GM19455 (cell line): ENCODE data around the gene CBLC.

Experiments used
- ATAC-seq: cut with Tn5 transposase; IDR thresholded peaks from one replicate; pipeline ENCODE4 v1.9.1; 2021; ENCODE audit not compliant: unreplicated experiment

The CBLC gene

GRCh38 chr19:44745887-44746600 is 31.6 kb upstream of the CBLC start:
- ATAC-seq = no peak

DNA sequence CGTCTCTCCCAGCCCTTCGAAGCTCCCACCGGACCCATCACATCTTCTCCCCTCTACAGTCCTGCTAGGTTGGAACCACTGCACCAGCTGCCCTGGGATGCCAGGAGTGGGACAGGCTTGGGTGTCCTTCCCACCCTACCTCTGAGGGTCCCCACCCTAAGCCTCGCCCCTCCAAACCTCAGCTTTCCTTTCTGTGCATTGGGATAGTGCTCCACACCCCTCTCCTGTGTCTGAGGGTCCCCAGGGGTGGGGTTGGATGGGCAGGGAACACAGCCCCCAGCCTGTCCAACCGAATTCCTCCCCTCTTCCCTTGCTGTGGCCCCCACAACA is 31.1 kb upstream of the CBLC start:
- ATAC-seq = no peak

DNA sequence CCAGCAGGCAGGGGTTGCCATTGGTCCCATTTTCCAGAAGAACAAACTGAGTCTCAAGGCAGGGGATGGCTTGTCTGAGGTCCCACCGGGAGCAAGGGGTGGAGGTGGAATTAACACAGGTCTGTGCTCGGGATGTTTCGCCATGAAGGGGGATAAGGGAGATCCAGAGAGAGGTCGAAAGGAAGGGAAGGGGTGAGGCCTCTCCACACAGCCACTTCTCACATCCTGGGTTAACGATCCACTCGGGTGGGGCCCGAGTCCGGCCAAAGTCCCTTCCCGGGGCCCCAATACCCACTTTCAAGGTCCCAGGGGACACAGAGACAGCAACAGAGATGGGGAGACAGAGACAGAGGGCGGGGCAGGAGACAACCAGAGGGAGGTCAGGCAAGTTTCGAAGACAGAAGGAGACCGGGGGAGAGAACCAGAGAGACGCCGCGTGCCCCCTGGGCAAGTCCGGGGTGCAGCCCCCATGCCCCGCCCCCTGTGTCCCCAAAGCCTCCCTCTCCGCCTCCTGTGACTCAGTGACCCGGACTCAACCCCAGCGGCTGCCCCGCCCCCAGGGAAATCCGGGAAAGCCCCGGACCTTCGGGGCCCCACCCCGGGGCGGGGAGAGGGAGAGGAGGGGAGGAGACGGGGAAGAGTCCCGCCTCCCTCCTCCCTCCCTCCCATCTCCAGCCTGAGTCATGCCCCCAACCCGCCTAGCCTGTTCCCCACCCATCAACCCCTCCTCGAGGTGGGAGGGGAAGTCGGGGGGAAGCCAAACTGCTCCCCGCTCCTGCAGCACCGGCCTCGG is 30.5 kb upstream of the CBLC start:
- no peak for ATAC-seq

DNA sequence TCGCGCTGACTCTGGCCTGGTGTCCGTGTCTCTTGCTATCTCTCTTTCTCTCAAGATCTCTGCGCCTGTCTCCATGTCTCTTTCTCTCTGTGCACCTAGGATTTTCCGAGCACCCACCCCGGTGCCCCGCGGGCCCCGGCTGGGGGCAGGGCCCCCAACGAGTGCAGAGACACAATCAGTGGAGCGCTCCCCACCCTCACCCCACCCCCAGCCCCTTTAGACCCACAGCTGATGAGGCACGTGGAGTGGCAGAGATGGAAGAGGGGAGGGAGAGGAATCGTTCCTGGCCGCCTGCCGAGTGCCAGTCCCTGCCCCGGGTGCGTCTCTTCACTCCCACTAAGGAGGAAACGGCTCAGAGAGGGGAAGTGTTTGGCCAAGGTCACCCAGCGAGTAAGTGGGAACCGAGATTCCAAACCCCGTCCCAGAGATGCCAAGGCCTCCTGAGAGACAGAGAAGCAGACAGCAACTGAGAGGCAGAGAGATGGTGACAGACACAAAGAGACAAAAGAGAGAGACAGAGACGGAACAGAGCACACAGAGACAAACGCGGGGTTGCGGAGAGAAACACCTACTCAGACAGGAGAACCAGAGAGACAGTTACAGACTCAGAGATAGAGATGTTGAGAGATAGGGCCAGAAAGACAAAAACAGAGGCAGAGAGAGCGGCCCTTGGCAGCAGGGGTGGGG is 29.8 kb upstream of the CBLC start:
- no peak for ATAC-seq

GRCh38 chr19:44748426-44749254 is 29.1 kb upstream of the CBLC start, which contains the start of gene BCL3:
BCL3 (plus strand) TSS chr19:44748708; CDS start chr19:44748791, 83 bp downstream.
- ATAC-seq = no peak

GRCh38 chr19:44749292-44749691 is 28.4 kb upstream of the CBLC start:
- ATAC-seq = no peak

- ATAC-seq = no peak
Measured at GRCh38 chr19:44749994-44750393, 27.7 kb upstream of the CBLC start.

GRCh38 chr19:44752123-44752815 is 25.4 kb upstream of the CBLC start:
- no peak for ATAC-seq

DNA sequence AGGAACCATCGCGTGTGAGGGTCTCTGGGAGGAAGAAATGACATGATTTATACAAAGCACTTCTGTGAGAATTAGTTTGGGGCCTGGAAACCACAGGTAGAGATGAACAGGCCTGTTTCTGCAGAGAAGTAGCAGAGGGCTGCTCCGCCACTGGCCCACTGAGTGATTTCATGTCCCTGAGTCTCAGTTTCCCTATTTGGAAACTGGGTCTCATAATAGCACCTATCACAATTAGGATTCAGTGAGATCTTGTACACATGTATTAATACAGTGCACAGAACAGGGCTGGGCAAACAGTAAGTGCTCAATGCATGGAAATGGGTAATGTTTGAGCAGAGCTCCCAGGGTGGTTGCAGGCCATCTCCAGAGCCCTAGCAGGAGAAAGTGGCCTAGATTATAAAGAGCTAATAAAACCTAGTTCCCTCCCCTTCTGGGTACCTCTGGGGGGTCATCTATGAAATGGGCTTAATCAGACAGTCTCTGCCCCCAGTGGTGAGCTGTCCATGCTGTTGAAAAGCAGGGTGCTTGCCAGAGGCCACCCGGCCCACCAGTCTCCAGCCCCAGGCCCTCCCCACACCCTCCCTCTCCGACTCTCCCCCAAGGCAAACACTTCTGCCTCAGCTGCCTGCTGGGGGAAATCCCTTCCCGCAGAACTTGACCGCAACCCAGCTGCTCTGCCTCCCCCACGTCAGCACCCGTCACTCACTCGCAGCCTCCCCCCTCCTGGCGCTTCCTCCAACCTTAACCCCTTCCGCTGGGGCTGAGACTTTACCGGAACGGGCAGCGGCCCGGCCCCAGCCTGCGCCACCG is 24.7 kb upstream of the CBLC start:
- peak; percentile 52 for ATAC-seq

DNA sequence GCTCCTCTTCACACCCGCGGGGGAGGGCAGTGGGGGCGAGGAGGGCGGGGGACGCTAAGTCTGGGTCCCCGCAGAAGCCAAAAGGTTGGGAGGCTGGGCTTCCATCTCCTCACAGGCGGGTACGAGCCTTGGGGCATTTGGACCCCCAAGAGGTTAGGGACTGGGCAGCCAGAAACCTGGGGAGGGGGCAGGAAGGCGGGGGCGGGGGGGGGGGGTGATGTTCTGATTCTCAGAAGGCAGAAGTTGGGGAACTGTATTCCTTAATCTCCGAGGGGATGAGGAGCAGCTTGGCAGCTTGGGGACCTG is 24.1 kb upstream of the CBLC start:
- no peak for ATAC-seq

DNA sequence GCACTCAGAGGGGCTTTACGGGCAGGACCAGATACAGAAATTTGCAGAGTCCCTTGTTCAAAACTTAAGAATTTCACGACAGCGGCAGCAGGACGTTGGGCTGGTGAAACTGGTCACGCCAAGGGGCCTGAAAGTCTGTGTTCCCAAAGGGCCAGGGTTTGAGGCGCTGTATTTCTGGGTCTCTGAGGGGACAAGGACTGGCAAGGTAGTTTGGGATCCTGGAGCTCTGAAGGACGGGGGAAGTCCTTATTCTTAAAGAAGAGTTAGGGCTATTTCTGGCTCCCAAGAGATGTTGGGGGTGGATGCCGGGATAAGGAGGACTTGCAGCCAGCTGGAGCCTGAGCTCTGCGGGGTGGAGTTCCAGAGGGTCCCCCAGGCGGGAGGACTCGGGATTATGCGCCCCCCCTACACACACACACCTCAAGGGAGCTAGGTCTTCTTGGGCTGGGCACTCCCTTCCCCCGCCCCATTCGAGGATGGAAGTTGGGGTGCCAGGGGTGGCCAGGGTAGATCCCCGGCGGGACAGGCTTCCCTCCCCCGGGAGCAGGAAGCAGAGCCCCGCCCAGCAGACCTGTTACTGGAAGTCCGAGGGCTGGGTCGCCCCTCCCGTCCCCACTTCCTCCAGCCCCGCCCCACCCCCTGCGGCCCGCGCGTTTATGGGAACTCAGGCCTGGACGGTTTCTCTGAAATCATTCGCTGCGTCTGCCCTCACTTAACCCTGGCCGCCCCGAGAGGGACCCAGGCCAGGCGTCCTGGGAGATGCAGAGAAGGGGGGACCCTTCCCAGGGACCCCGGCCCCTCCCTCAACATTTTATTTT is 23.5 kb upstream of the CBLC start:
- ATAC-seq = no peak

DNA sequence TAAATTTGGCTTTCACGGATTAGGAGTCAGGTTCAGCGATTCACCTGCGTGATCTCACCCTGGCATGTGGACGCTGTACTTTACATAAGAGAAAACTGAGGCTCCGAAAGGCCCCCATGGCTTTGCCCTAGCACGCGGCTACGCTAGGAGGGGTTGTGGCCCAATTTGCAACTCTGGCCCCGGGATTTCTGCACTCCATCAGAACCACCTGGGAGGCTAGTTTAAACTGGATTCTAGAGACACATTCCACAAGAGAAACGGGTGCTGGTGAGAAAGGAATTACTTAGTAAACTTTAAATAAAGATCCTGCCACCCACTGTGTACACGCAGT is 23.0 kb upstream of the CBLC start:
- ATAC-seq = no peak

DNA sequence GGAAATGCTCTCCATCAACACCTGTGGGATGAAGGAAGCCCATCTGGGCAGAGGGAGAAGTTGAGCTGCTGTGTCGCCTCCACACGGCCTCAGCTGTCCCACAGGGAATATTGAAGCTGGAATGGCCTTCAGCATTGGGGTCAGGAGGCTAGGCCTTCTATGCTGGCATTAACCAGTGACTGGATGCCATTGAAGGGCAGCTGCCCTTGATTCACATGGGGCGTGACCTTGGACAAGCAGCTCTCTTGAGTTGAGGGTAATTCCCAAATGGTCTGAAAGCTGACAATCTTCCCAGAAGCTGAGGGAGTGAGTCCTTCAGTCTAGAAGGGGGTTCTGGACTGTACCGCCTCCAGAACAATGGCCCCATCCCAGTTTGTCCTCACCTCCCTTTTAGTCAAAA is 22.5 kb upstream of the CBLC start:
- no peak for ATAC-seq

DNA sequence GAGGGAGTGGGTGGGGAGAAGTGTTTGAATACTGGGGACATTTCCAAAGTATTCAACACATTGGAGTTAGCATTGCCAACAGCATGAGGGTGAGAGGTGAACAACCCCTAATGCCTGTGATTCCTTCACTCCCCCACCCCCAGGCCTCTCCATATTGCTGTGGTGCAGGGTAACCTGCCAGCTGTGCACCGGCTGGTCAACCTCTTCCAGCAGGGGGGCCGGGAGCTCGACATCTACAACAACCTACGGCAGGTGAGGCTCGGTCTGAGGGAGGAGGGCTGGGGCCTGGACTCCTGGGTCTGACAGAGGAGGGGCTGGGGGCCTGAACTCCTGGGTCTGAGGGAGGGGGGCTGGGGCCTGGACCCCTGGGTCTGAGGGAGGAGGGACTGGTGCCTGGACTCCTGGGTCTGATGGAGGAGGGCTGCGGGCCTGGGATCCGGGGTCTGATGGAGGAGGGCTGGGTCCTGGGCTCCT is 21.6 kb upstream of the CBLC start:
- no peak for ATAC-seq

DNA sequence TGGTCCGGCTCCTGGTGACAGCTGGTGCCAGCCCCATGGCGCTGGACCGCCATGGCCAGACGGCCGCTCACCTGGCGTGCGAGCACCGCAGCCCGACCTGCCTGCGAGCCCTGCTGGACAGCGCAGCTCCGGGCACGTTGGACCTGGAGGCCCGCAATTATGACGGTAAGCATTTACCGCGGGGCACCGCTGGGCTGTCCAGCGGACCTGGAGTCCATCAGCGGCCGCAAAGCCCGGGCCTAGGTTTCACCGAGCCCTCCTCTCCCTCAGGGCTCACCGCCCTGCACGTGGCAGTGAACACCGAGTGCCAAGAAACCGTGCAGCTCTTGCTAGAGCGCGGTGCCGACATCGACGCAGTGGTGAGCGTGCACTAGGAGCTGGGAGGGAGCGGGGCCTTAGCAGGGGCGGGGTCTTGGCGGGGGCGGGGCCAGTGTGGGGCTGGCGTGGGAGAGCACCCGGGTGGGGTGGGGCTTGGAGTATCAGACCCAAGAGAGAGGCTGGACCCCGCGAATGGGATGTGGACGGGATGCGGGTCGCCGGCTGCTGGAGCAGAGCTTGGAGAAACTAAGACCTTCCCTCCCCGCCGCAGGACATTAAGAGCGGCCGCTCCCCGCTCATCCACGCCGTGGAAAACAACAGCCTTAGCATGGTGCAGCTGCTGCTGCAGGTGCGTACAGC is 20.5 kb upstream of the CBLC start:
- ATAC-seq = no peak

DNA sequence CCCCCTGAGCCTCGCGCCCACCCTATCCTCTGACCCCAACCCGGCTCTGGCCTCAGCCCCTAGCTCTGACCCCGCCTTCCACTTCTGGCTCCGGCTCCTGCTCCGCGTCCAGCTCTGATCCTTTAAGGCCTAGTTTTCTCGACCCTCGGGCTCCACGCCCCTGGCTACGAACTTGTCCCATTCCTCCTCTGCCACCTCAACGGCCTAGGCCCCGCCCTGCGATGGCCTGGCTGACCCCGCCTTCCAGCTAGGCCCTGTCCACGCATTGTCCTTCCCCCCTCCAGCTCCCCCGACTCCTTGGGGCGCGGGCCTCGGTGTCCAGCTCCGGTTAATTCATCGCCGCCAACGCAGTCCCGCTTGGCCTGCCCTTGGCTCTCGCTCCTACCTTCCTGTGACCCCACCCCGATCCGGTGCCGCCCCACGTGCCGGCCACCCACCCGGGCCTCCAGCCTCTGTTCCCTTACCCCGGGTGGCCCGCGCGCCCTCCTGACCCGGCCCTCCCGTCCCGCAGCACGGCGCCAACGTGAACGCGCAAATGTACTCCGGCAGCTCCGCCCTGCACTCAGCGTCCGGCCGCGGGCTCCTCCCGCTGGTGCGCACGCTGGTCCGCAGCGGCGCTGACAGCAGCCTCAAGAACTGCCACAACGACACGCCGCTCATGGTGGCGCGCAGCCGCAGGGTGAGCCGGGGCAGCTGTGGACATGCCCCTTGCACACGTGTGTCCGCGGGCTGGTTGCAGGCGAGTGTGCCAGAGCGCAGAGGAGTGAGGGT is 19.8 kb upstream of the CBLC start:
- ATAC-seq = no peak

DNA sequence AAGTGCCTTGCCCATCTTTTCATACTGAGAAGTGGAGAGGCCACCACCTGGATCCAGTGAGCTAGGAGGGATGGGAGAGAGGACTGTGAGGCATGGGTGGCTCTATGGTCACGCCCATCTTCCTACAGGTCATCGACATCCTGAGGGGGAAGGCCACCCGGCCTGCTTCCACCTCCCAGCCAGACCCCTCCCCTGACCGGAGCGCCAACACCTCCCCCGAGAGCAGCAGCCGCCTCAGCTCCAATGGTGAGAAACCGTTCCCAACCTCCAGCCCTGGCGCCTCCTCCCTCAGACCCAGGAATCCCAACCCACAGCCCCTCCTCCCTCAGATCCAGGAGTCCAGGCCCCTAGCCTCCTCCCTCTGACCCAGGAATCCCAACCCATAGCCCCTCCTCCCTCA is 19.1 kb upstream of the CBLC start:
- no peak for ATAC-seq
